ENCODE results near the gene TUBB.
"Not testable (repeated sequence)": the region's sequence is repeated elsewhere in the genome, so short reads cannot be mapped to it uniquely, and the experiment has no call there.

The TUBB gene

GRCh38 chr6:30717845-30718720 is 2.1 kb upstream of the TUBB start:
- not testable (repeated sequence) for DNase-seq (ENCODE audit: low read depth in 2 of 2)

DNA sequence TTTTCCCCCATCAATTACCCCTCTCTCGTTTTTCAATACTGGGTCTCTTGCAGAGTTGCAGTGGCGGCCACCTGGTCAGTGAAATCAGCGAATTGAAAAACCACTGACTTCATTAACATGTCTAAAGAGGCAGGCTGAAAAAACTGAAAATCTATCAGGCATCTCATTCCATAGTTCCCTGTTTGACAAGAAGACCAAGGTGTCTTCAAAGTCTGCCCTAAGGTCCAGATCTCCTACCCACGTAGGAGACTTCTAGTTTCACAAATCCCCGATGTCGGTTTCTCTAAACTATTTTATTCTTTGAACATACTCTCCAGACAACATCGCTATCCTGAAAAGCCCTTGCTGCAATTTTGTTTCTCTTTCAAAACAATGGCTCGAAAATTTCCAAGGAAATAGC is 796 bp upstream of the TUBB start:
- DNase-seq (ENCODE audit: low read depth in 2 of 2): no peak

DNA sequence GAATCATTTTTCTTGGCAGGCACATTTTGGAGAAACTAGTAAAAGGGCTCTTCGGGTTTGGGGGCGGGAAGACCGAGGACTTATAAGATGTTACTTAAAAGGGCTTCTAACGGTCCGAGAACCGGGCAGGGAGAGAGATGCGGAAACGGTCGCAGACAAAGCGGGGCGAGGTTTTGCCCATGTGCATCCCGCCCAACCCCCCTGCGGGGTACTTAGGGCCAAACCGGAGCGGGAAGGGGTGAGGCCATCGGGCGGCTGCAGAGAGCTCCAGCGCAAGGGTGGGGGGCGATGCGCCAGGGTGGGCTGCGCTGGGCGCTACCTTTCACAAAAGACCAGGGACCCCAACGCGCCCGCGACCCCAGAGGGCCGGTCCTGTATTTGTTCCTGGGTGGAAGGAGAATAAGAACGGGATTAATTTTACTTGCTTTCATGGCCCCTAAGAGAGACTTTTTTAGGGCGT is 616 bp downstream of the TUBB start:
- DNase-seq (ENCODE audit: low read depth in 2 of 2): peak; percentile 14 to 44

DNA sequence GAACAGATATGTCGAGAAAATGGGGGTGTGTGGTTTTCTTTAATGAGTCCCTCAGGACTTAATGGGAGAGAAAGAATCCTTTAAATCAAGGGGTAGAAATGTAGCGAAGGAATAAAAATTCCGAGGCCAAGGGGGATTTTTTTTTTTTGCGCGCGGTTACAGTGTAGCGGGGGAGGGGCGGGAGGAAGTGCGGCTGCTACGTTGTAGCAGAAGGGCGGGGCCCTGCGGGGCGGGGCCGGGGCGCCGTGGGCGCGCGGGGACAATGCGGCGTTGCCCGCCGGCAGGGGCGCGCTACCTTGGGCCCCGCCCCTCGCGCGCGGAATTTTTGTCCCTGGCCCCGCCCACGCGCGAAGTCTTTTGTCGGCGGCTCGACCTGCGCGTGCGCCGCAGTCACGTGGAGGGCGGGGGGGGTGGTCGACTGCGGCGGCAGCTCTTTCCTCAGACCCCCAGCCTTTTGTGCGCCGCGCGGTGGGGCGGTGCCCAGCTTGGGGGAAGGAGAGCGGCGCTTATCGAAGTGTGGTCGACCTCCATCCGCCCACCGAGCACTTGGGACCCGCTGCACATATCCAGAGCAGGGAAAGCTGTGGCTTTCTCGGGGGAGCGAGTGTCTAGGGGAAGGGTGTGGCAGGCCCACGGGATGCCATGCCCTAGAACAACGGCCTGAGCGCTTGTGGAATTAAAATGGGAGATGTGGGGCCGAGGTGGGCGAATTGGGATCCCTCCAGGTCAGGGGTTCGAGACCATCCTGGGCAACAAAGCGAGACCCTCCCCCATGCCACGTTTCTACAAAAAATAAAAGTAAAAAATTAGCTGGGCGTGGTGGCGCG is 1.3 kb downstream of the TUBB start:
- DNase-seq (ENCODE audit: low read depth in 2 of 2): peak; percentile 92 to 95

- DNase-seq (ENCODE audit: low read depth in 2 of 2): not testable (repeated sequence)
Observed at GRCh38 chr6:30722025-30722279, 1.8 kb downstream of the TUBB start.

DNA sequence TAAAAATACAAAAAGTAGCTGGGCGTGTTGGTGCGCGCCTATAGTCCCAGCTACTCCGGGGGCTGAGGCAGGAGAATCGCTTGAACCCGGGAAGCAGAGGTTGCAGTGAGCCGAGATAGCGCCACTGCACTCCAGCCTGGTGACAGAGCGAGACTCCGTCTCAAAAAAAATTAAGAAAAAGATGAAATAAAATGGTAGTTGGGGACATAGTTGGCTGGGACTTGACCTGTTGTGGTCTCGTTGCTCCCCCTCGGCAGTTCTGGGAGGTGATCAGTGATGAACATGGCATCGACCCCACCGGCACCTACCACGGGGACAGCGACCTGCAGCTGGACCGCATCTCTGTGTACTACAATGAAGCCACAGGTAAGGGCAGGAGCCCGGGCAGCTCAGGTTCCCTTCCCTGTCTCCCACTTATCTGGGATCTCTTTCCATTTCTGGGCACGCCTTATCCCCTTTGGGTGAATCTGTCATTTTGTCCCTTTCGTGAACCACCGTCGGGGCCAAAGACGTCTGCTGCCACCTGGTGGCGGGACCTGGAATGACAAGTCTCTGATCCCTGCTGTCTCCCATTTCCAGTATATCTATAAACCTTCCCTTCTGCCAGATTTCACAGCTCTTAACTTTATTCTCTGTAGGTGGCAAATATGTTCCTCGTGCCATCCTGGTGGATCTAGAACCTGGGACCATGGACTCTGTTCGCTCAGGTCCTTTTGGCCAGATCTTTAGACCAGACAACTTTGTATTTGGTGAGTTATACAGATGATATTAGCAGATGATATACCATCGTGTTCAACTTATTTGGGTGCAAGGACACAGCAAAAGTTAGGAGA is 2.3 kb downstream of the TUBB start:
- peak; percentile 62 to 75 for DNase-seq (ENCODE audit: low read depth in 2 of 2)

DNA sequence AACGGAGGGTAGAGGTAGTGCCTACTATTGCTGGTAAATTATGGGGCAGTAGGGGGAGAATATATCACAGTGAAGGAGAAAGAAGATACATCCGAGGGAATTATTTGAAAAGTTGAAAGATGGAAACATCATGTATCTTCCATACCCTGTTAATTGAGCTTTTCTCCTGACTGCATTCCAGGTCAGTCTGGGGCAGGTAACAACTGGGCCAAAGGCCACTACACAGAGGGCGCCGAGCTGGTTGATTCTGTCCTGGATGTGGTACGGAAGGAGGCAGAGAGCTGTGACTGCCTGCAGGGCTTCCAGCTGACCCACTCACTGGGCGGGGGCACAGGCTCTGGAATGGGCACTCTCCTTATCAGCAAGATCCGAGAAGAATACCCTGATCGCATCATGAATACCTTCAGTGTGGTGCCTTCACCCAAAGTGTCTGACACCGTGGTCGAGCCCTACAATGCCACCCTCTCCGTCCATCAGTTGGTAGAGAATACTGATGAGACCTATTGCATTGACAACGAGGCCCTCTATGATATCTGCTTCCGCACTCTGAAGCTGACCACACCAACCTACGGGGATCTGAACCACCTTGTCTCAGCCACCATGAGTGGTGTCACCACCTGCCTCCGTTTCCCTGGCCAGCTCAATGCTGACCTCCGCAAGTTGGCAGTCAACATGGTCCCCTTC is 3.1 kb downstream of the TUBB start:
- not testable (repeated sequence) for DNase-seq (ENCODE audit: low read depth in 2 of 2)

- DNase-seq (ENCODE audit: low read depth in 2 of 2): not testable (repeated sequence)
Observed at GRCh38 chr6:30723843-30724741, 3.9 kb downstream of the TUBB start.

DNA sequence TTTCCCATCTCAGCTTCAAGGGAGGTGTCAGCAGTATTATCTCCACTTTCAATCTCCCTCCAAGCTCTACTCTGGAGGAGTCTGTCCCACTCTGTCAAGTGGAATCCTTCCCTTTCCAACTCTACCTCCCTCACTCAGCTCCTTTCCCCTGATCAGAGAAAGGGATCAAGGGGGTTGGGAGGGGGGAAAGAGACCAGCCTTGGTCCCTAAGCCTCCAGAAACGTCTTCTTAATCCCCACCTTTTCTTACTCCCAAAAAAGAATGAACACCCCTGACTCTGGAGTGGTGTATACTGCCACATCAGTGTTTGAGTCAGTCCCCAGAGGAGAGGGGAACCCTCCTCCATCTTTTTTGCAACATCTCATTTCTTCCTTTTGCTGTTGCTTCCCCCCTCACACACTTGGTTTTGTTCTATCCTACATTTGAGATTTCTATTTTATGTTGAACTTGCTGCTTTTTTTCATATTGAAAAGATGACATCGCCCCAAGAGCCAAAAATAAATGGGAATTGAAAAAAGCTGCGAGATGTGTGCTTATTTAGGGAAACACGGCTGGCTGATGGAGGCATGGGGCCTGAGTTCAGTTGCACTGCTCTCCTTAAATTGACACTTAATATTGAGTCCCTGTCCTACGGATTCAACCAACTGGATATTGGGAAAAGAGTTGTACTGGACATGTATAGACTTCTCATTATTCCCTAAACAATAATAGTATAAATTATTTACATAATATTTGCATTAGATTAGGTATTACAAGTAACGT is 4.9 kb downstream of the TUBB start:
- no peak for DNase-seq (ENCODE audit: low read depth in 2 of 2)

GRCh38 chr6:30725713-30726505 is 5.8 kb downstream of the TUBB start:
- DNase-seq (ENCODE audit: low read depth in 2 of 2): no peak

- no peak for DNase-seq (ENCODE audit: low read depth in 2 of 2)
Observed at GRCh38 chr6:30726506-30727413, 6.6 kb downstream of the TUBB start.

DNA sequence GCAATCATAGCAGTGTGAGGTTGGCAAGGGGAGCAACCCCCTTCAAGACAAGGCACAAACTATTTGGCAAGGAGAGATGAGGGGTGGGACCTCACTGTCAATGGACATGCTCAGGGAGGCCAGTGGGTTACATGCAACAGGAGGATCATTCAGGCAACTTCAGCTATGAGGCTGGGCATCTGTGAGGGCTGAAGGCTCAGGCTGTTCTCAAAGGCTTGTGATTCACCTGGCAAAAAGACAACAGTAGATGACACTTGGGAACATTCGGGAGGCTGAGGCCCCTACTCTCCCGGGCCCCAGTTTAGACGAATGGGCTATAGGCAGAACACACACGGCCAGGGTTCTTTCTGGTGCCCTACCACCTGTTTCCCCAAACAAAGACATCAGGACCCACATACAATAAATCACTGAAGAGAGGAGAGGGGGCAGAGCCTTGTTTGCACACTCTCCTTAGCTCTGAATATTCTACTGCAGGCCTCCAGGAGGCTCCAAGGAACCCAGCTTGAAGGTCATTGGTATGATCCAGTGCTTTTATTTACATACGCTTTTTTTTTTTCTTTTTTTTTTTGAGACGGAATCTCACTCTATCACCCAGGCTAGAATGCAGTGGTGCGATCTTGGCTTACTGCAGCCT is 7.9 kb downstream of the TUBB start:
- no peak for DNase-seq (ENCODE audit: low read depth in 2 of 2)

- DNase-seq (ENCODE audit: low read depth in 2 of 2): peak in 1 of 2 donors; percentile 69
Observed at GRCh38 chr6:30730601-30731435, 10.7 kb downstream of the TUBB start.

GRCh38 chr6:30732237-30732943 is 12.2 kb downstream of the TUBB start:
- DNase-seq (ENCODE audit: low read depth in 2 of 2): no peak

DNA sequence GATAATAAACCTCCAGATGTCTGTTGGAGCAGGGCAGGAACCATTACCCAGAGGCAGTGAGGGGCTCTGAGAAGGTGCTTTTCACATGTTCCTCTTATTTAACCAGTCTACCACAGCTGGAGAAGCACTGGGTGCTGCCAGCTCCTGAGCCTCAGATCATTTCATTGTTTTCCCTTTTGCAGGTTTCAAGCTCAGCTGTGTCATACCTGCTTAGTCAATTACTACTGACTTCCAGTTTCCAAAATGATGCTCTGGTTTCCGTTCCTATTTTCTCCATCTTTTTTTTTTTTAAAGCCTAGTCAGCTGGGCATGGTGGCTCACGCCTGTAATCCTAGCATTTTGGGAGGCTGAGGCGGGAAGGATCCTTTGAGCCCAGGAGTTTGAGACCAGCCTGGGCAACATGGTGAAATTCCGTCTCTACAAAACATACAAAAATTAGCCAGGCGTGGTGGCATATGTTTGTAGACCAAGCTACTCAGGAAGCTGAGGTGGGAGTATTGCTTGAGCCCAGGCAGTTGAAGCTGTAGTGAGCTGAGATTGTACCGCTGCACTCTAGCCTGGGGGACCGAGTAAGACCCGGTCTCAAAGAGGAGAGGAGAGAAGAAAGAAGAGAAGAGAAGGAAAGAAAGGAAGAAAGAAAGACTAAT is 15.6 kb downstream of the TUBB start:
- no peak for DNase-seq (ENCODE audit: low read depth in 2 of 2)
